ENCODE measurements around the gene BCL7C. TPM values are rescaled to one million over a fixed set of nuclear protein-coding genes. Genes with fewer than 3 reads are reported as not detected.

BCL7C gene
- total RNA-seq, result 34.7 TPM

DNA sequence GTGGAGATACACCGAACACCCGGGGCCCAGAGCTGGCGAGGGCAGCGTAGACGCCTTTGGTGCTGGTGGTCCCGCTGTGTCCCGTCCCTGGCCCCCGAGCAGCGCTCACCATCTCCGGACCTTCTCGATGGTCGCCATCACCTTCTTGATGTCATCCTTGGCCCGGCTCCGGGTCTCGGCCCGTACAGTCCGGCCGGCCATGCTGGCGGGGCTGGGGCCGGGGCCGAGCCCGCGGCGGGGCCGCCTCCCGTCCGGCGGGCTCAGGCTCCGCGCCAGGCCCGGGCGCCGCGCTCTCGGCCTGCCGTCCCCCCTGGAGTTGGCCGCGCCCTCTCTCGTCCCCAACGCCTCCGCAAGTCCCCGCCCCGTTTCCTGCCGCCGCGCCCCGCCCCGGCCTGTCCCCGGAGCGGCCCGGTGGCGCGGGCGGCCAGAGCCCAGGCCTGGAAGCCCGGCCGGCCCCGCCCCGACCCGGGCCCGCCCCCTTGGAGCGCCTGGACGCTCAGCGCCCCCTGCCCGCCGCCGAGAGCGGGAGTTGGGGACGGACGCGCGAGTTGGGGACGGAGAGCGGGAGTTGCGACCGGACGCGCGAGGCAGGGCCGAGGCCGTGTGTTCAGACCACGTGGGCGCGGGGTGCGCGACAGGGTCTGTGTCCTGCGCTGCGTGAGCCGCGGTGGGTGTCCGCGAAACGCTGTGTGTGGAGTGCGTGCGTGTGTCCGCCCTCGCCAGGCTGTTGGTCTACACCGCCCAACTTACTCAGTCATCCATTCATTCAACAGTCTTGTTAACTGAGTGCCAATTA lies at the start of gene BCL7C:
Gene BCL7C, minus strand, starts transcription at position 334 of the 796 bp plus-strand sequence. Its CDS starts 133 bp downstream, at position 201.

GRCh38 chr16:30923554-30924075 lies 29.7 kb upstream of the BCL7C start, which contains the start of gene FBXL19:
Gene FBXL19 (plus strand): TSS chr16:30923572. CDS start chr16:30925755, 2,183 bp downstream.

GRCh38 chr16:30896261-30896888 lies 2.5 kb upstream of the BCL7C start, which contains the start of gene CTF1:
Gene CTF1 (plus strand): TSS chr16:30896614. CDS start chr16:30896644, 30 bp downstream.

Other genes starting within 250 kb of the BCL7C start
- gene PRR14, start 243.1 kb downstream of the BCL7C start, total RNA-seq, result 26.1 TPM
- gene FBRS, start 235.6 kb downstream of the BCL7C start, total RNA-seq, result 30.7 TPM
- gene SRCAP, start 194.9 kb downstream of the BCL7C start, total RNA-seq, result 58.9 TPM
- gene PHKG2, start 145.7 kb downstream of the BCL7C start, total RNA-seq, result 10.8 TPM
- gene CFAP119, start 132.0 kb downstream of the BCL7C start, total RNA-seq, result 4.6 TPM
- 148 TPM for gene RNF40, start 131.8 kb downstream of the BCL7C start, total RNA-seq
- 18.8 TPM for gene ZNF629, start 106.9 kb downstream of the BCL7C start, total RNA-seq
- 1.6 TPM for gene CTF1, start 2.5 kb upstream of the BCL7C start, total RNA-seq
- 23.4 TPM for gene FBXL19, start 29.5 kb upstream of the BCL7C start, total RNA-seq
- gene ORAI3, start 55.0 kb upstream of the BCL7C start, total RNA-seq, result 17.2 TPM
- 9.0 TPM for gene SETD1A, start 63.7 kb upstream of the BCL7C start, total RNA-seq
- 8.4 TPM for gene HSD3B7, start 91.1 kb upstream of the BCL7C start, total RNA-seq
- gene STX1B, start 116.6 kb upstream of the BCL7C start, total RNA-seq, result 9.1 TPM
- gene STX4, start 139.5 kb upstream of the BCL7C start, total RNA-seq, result 30.6 TPM
- 5.4 TPM for gene ZNF668, start 180.2 kb upstream of the BCL7C start, total RNA-seq
- 18.0 TPM for gene ZNF646, start 180.3 kb upstream of the BCL7C start, total RNA-seq
- gene PRSS53, start 194.9 kb upstream of the BCL7C start, total RNA-seq, result 4.1 TPM
- 66.6 TPM for gene VKORC1, start 200.7 kb upstream of the BCL7C start, total RNA-seq
- gene BCKDK, start 214.3 kb upstream of the BCL7C start, total RNA-seq, result 21.9 TPM
- 56.6 TPM for gene KAT8, start 223.6 kb upstream of the BCL7C start, total RNA-seq
- 6.2 TPM for gene PRSS8, start 241.7 kb upstream of the BCL7C start, total RNA-seq